Mononuclear cell (primary cell): Measurements from ENCODE around the gene PARL. TPM values are rescaled to one million over a fixed set of nuclear protein-coding genes. Genes with fewer than 3 reads are reported as not detected.

Experiments
- H3K27me3 ChIP-seq: 2 replicates; pipeline ENCODE4 v1.6.0; 2011; ENCODE audit warnings: low read length, control low read depth; ENCODE audit not compliant: insufficient read depth
- H3K4me1 ChIP-seq: 2 replicates; pipeline ENCODE4 v1.5.1; 2011; ENCODE audit warnings: mild to moderate bottlenecking, low read length, control low read depth; ENCODE audit not compliant: insufficient read depth
- H3K4me3 ChIP-seq: 2 replicates; pipeline ENCODE4 v1.5.1; 2011; ENCODE audit warnings: mild to moderate bottlenecking, low read length, moderate library complexity
- H3K9me3 ChIP-seq: 2 replicates; pipeline ENCODE4 v1.5.1; 2011; ENCODE audit warnings: low read depth, mild to moderate bottlenecking, control low read depth, low read length
- total RNA-seq: library from RNA; depleted of rRNA; stranded (reverse); fragments of >200 nt; gene quantifications from one replicate; pipeline ENCODE4 v1.2.3, GENCODE V29; 2012

PARL gene
- total RNA-seq, 1 donor, result 41.1 TPM

- Histone ChIP-seq H3K9me3 (no peaks in the 10 kb centered on the region), H3K4me1 (peaks cover 21% of the 10 kb centered on the region), H3K4me3 (no peak overlapping the region), H3K27me3 (no peaks in the 10 kb centered on the region)
These were observed 60.7 kb downstream of the PARL start for GRCh38 chr3:183823963-183824362.

DNA sequence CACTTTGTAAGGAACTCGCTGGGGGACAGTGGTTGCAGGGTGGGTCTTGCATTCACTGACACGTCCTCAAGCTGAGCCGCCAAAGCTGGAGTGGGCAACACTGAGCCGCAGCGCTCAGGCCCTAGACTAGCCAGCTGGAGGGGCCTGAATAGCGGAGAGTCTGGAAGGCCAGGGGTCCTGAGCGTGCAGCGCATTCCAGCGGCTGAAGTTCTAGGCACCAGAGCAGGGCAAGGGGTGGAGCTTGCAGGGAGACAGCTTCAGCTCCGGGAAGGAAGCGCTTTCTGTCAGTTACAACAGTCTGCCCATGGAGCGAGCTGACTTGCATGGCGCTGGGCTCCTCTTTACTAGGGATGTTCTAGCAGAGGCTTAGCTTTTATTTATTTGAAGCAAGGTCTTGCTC lies 62.0 kb downstream of the PARL start:
- Histone ChIP-seq H3K9me3 (no peaks in the 10 kb centered on the region), H3K4me1 (peaks cover 21% of the 10 kb centered on the region), H3K4me3 (no peak overlapping the region), H3K27me3 (no peaks in the 10 kb centered on the region)

DNA sequence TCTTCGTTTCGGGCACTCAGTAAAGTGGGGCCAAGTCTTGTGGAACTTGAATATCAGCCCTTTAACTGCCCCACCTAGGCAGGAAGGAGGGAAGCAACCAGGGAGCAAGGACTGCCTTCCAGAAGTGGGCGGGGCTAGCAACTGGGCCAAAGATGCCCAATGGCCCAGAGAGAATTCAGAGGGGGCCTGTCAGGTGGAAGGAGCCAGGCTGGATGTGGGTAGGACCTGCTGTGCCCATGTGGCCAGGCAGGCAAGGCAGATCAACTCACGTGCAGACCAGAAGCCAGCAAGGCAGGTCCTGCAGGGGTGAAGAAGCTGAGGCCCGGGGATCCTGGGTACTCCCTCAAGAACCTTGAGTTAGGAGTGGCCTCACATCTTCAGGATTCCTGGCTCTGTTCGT lies 64.8 kb downstream of the PARL start:
- H3K4me1 ChIP-seq, result peaks cover 14% of the 10 kb centered on the region

DNA sequence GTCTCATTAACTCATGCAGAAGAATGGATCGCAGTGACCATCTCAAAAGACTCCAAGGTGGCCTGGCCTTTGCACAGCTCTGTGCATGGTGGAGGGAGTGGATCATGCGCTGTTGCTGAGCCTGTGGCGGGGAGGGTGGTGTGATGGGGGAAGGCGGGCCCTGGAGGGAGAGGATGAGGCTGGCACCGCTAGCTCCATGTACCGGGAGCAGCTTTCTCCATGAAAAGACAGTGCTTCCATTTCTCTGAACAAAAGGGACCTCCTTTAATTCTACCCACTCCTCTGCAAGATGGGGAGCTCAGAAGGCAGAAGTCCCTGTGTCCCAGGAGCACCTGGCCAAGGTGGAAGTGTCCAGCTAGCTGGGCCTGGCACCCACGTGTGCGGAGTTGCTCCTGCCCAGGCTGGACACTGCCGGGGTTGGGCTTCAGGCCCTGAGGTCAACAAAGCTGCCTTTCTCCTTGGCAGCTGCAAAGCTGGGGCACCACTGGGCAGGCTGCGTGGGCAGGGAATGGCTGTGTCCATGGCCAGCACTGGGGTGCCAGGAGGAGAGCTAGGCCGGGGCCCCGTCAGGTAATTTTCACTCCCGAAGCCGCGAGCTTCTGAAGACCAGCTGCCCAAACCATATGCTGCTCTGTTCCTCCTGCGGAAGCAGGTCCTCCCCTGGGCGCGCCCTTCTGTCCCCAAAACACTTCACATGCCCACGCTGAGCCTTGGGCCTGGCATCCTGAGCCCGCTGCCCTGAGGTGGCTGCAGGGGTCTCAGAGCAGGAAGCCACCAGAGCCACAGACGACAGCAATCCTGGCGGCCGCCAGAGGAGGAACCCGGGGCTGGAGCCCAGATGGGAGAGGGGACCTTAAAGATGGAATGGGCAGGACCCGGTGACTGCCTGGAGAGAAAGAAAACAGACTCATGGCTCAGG lies 65.7 kb downstream of the PARL start:
- no peak overlapping the region for H3K4me3 ChIP-seq
- no peaks in the 10 kb centered on the region for H3K9me3 ChIP-seq
- H3K4me1 ChIP-seq, result peaks cover 5% of the 10 kb centered on the region
- H3K27me3 ChIP-seq, result no peaks in the 10 kb centered on the region

More for the DNA sequence above, 64.8 kb downstream of the PARL start:
- no peaks in the 10 kb centered on the region for H3K9me3 ChIP-seq
- H3K27me3 ChIP-seq, result no peaks in the 10 kb centered on the region
- no peak overlapping the region for H3K4me3 ChIP-seq

DNA sequence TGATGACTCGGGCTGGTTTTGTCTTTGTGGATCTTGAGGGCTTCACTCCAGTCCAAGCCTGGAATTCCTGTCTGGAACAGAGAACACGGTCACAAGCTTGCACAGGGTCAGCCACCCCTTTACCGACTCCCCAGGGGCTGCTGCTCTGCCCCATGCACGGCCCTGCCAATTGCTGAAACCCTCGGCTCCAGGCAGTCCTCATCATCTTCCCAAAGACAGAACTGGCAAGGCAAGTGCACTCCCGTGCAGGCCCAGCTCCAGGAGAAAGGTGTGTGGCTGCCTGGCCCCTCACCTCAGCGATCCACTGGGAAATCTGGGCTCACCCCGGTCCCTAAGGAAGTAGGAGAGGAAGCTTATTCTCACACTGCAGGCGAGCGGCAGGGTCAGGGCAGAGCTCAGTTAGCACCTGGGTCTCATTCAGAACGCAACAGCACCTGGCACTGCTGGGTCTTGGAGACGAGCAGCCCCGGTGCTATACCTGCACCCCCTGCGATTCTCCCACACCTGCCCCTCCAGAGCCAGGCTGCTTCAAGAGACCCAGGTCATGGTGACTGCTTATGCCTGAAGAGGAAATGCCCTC lies 66.5 kb downstream of the PARL start:
- Histone ChIP-seq H3K4me1 (no peaks in the 10 kb centered on the region), H3K4me3 (no peak overlapping the region), H3K27me3 (no peaks in the 10 kb centered on the region), H3K9me3 (no peaks in the 10 kb centered on the region)

DNA sequence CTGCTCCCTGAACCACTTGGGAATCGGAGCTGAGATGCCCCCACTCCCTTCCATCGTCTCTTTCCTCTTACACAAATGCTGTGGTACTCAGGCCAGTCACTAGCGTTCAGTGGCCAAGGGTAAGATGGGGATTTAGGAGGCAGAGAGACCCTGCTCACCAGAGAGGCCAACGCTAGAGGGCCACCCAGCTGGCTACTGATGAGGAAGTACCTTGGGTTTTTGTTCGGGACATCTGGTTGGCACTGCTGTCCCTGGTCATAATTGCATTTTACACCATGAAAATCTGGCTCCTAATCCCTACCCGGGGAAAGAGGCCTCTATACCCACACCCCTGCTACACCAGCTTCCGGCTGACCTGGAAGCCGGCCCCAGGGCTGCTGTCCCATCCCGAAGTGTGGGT lies 67.0 kb downstream of the PARL start:
- H3K4me1 ChIP-seq, result no peaks in the 10 kb centered on the region
- H3K9me3 ChIP-seq, result no peaks in the 10 kb centered on the region
- H3K4me3 ChIP-seq, result no peak overlapping the region
- no peaks in the 10 kb centered on the region for H3K27me3 ChIP-seq

- Histone ChIP-seq H3K27me3 (no peaks in the 10 kb centered on the region), H3K9me3 (no peaks in the 10 kb centered on the region), H3K4me1 (no peaks in the 10 kb centered on the region), H3K4me3 (no peak overlapping the region)
These were observed 67.8 kb downstream of the PARL start for GRCh38 chr3:183816681-183817510.

DNA sequence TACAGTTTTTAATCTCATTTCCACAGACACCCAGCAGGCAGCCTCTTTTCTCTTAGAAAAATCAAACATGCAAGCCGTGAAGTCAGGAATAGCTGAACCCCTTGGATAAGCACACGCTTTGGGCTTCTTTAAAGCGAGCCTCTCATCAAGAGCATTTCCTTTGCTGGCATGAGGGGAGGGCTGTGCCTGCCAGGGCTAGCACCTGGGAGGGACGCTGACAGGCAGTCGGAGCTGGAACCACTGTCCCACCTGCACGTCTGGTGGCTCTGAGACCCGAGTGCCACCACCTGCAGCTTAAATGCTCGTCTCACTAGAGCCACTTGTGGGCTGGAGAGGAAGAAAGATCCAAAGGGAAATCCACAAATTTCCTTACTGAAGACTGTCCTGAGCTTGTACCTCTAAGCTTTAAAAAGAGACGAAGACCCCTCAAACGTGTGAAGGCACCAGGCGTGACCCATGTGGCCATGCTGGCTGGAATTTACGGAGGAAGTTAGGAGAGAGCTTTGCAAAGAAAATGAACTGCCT lies 68.7 kb downstream of the PARL start:
- no peaks in the 10 kb centered on the region for H3K27me3 ChIP-seq
- no peaks in the 10 kb centered on the region for H3K9me3 ChIP-seq
- no peak overlapping the region for H3K4me3 ChIP-seq
- H3K4me1 ChIP-seq, result no peaks in the 10 kb centered on the region

DNA sequence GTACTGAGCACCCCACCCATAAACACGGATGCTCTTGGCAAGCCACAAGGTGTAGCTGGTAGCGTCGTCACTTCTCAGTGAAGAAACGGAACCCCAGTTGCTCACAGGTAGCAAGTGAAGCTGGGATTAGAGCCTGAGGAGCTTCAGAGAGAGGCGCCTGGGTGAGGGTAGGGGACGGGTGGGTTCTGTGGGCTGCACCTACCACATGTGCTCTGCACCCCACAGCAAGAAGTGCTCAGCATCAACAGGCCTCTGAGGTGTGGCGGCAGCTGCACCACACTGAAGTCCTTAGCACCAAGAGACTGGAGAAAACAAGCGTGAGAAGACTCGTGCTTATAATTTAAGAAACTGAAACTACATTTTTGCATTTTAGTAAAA lies 69.1 kb downstream of the PARL start:
- Histone ChIP-seq H3K9me3 (no peaks in the 10 kb centered on the region), H3K27me3 (no peaks in the 10 kb centered on the region), H3K4me1 (no peaks in the 10 kb centered on the region), H3K4me3 (no peak overlapping the region)

DNA sequence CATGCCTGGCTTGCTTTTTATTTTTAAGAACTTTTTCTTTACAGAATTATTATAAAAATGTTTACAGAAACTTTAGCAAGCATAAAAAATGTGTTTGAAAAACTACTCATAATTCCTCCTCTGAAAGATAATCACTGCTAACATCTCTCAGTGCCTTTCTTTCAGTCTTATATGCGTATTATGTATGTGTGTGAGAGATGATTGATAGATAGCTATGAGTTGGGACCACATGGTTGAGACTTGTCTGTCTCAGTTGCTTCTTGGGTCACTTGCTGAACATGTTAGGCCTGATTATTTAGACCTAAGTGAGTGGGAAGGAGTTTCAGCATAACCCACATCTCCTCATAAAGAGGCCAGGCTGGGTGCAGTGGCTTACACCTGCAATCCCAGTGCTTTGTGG lies 70.4 kb downstream of the PARL start:
- H3K9me3 ChIP-seq, result no peaks in the 10 kb centered on the region
- no peaks in the 10 kb centered on the region for H3K4me1 ChIP-seq
- no peak overlapping the region for H3K4me3 ChIP-seq
- H3K27me3 ChIP-seq, result no peaks in the 10 kb centered on the region

GRCh38 chr3:183812761-183813445 lies 71.8 kb downstream of the PARL start:
- Histone ChIP-seq H3K9me3 (no peaks in the 10 kb centered on the region), H3K27me3 (no peaks in the 10 kb centered on the region), H3K4me3 (no peak overlapping the region), H3K4me1 (no peaks in the 10 kb centered on the region)

- Histone ChIP-seq H3K9me3 (no peaks in the 10 kb centered on the region), H3K4me1 (no peaks in the 10 kb centered on the region), H3K4me3 (no peak overlapping the region), H3K27me3 (no peaks in the 10 kb centered on the region)
These were observed 73.0 kb downstream of the PARL start for GRCh38 chr3:183811638-183812037.

DNA sequence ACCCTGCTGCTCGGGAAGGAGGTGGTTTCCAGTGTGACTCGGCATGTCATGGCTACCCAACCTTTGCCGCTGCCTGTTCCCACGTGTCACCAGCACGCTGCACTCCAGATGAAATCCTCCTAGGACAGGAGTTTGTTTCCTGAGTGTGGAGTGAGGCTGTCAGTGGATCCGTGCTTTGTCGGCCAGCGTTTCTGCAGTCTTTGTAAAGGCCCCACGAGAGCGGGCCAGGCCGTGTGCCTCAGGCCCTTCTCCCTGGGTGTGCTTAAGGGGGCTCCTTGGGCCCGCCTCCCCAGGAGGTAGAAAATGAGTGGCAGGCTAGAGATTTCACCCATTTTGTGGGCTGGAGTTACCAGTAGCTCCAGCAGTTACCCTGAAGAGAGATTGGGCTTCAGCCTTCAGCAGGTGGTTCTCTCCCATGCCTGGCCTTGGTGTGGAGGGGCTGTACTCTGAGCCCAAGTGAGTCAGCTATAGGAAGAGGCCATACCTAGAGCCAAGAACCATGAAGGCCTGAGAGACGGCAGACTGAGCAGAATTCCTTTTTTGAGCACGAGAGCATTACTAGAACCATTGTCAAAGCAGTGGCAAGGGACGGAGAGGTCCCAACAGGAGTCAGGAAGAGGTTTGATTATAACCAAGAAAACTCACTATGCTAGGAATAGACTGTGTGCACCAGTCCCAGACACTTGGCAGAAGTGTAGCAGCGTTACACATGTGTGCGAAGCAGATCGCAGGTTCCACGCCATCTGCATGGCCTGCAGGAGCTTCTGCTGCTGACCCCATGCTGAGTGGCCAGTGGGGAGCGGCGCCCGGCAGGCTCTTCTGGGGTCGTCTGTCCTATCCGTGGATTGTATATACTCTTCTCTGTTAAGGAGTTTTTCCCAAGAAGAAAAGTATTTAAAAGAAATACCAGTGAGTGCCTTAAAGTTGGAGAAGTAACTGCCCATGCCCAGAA lies 73.8 kb downstream of the PARL start:
- Histone ChIP-seq H3K4me3 (no peak overlapping the region), H3K4me1 (no peaks in the 10 kb centered on the region), H3K9me3 (no peaks in the 10 kb centered on the region), H3K27me3 (no peaks in the 10 kb centered on the region)

GRCh38 chr3:183809270-183809669 lies 75.4 kb downstream of the PARL start:
- H3K27me3 ChIP-seq, result no peaks in the 10 kb centered on the region
- no peaks in the 10 kb centered on the region for H3K9me3 ChIP-seq
- H3K4me1 ChIP-seq, result no peaks in the 10 kb centered on the region
- no peak overlapping the region for H3K4me3 ChIP-seq
